K562 (cell line): ENCODE results near the gene SLC26A8. TPM values are rescaled to one million over a fixed set of nuclear protein-coding genes. Genes with fewer than 3 reads are reported as not detected.

Source experiments
- BDP1 ChIP-seq: IDR thresholded peaks from 3 replicates; pipeline ENCODE4 v1.6.1; 2011; ENCODE audit not compliant: insufficient read length, insufficient read depth
- DLX4 ChIP-seq: fragments of 250-450 bp; sonication (Bioruptor Pico); IDR thresholded peaks from 2 replicates; pipeline ENCODE4 v1.6.1; 2021; ENCODE audit warnings: mild to moderate bottlenecking
- HES1 ChIP-seq: fragments of 450-650 bp; IDR thresholded peaks from 2 replicates; pipeline ENCODE4 v1.6.1; 2016; ENCODE audit warnings: low read depth, mild to moderate bottlenecking, moderate library complexity
- MEIS2 ChIP-seq: fragments of 450-650 bp; IDR thresholded peaks from 2 replicates; pipeline ENCODE4 v1.6.1; 2014; ENCODE audit warnings: mild to moderate bottlenecking; ENCODE audit not compliant: partially characterized antibody
- MNT ChIP-seq, 2 experiments: fragments of 450-650 bp; conservative IDR thresholded peaks; 2 replicates each; pipeline ENCODE4 v1.6.1; 2017; ENCODE audit warnings: mild to moderate bottlenecking in 2 of 2, moderate library complexity in 2 of 2
- PBX2 ChIP-seq, 2 experiments: IDR thresholded peaks in 1 of 2; conservative IDR thresholded peaks in 1 of 2; 2 replicates each; pipeline ENCODE4 v1.6.1; 2016; ENCODE audit warnings: low read depth in 2 of 2, mild to moderate bottlenecking in 1 of 2, missing compliant biosample characterization in 1 of 2, missing genetic modification characterization in 1 of 2, moderate library complexity in 1 of 2
- PURB ChIP-seq: sonication (generic); formaldehyde crosslinking; IDR thresholded peaks from 2 replicates; pipeline ENCODE4 v1.9.0; 2021; ENCODE audit warnings: low read depth, mild to moderate bottlenecking, missing genetic modification reagents
- SMC3 ChIP-seq: conservative IDR thresholded peaks from 2 replicates; pipeline ENCODE4 v1.6.1; 2011; ENCODE audit warnings: low read depth, low read length, improper control_type of control experiment; ENCODE audit not compliant: insufficient read depth
- TFAP4 ChIP-seq: sonication (generic); formaldehyde crosslinking; IDR thresholded peaks from 2 replicates; pipeline ENCODE4 v1.8.0; 2022; ENCODE audit warnings: missing genetic modification reagents, mild to moderate bottlenecking, moderate library complexity, borderline replicate concordance
- ZNF408 ChIP-seq: fragments of 250-450 bp; sonication (Bioruptor Pico); IDR thresholded peaks from 2 replicates; pipeline ENCODE4 v1.4.0; 2020; ENCODE audit warnings: low read depth, mild to moderate bottlenecking, moderate library complexity
- polyA plus RNA-seq, 8 experiments: library from polyadenylated mRNA; depleted of rRNA in 4 of 8; stranded (reverse) in 5 of 8; unstranded in 3 of 8; fragments of >200 nt; fragmentation: Nextera tagmentation in 2 of 8; fragmentation: Illumina TruSeq in 1 of 8; extraction: Ambion mirVana in 2 of 8; extraction: Trizol in 1 of 8; gene quantifications; 2 replicates each; pipeline versions ENCODE4 v1.2.1 to v1.2.3, GENCODE V29; 2011 to 2014; ENCODE audit warnings: inconsistent platforms in 1 of 8, missing spikeins in 1 of 8
- total RNA-seq, 7 experiments: library from RNA; depleted of rRNA in 6 of 7; stranded (reverse); fragments of >200 nt in 6 of 7; fragmentation: Illumina TruSeq in 2 of 7; extraction: Trizol in 2 of 7; gene quantifications; 2 replicates each; pipeline versions ENCODE4 v1.2.1 to v1.2.3, GENCODE V29; 2011 to 2021; ENCODE audit warnings: low replicate concordance in 1 of 7

Gene SLC26A8
- total and polyA plus RNA-seq, 9 of the 15 experiments (the other 6 are each of a cell fraction or from before 2014, with no cell fraction given), result not detected

GRCh38 chr6:35926509-35927215, 97.8 kb downstream of the SLC26A8 start (continued):
- TF ChIP-seq ZNF408 (CRISPR knock-in tag) (no peak), MNT (conservative IDR thresholded peaks at IDR 0.05) (no peak), BDP1 (no peak), HES1 (no peak), PURB (CRISPR knock-in tag) (no peak), SMC3 (no peak), DLX4 (no peak), MEIS2 (peak; percentile 74), TFAP4 (CRISPR knock-in tag) (no peak), PBX2 (CRISPR knock-in tag; IDR thresholded peaks at IDR 0.05; ENCODE audit: low read depth) (no peak), PBX2 (tag; conservative IDR thresholded peaks at IDR 0.05; ENCODE audit: low read depth) (peak; percentile 61)
- TF ChIP-seq, all 486 proteins: peak for 3
